ENCODE results near the gene SH3YL1. TPM values are rescaled to one million over a fixed set of nuclear protein-coding genes. Genes with fewer than 3 reads are reported as not detected.

Gene SH3YL1
- total RNA-seq, 1 experiment from 2014 or later: 84.7 TPM

GRCh38 chr2:256094-256493, 7.7 kb downstream of the SH3YL1 start:
- Histone ChIP-seq H3K36me3 (ENCODE audit: low read depth) (peaks cover 37% of the 10 kb centered on the region), H3K4me1 (replicated peaks; ENCODE audit: insufficient read depth) (no peaks in the 10 kb centered on the region), H3K4me2 (no peak overlapping the region), H3K9me3 (ENCODE audit: insufficient read depth, low read depth) (peaks cover 29% of the 10 kb centered on the region), H3K79me2 (ENCODE audit: low read depth) (peaks cover 15% of the 10 kb centered on the region; the same call in 1 of the 2 replicates), H3K27me3 (ENCODE audit: insufficient read depth, low read depth) (no peaks in the 10 kb centered on the region), H3K27ac (no peak overlapping the region), H4K20me1 (ENCODE audit: insufficient read depth) (peaks cover 5% of the 10 kb centered on the region; the same call in 1 of the 2 replicates), H2AFZ (no peak overlapping the region), H3K4me3 (no peak overlapping the region), H3K9me2 (ENCODE audit: insufficient read depth) (no peaks in the 10 kb centered on the region), H3F3A (ENCODE audit: insufficient read depth, low read depth) (no peaks in the 10 kb centered on the region)
- ChIA-PET POLR2A (ENCODE audit: unreplicated experiment) (no interaction called here), CTCF (no interaction called here)
- TF ChIP-seq EZH2 (IDR thresholded peaks at IDR 0.05; ENCODE audit: low read depth): no peak
- no peak for TF ChIP-seq CTCF (conservative IDR thresholded peaks at IDR 0.05)
- no peak for DNase-seq
- no TSS peak for BruUV-seq (replicated peaks)
- intact Hi-C loops (cut with micrococcal nuclease; ENCODE audit: unreplicated experiment): no loop called here

GRCh38 chr2:255195-255594, 8.6 kb downstream of the SH3YL1 start:
- Histone ChIP-seq H3K4me2 (no peak overlapping the region), H3F3A (ENCODE audit: insufficient read depth, low read depth) (no peaks in the 10 kb centered on the region; the same call in 1 of the 2 replicates), H3K9me3 (ENCODE audit: insufficient read depth, low read depth) (peaks cover 22% of the 10 kb centered on the region), H3K79me2 (ENCODE audit: low read depth) (peaks cover 6% of the 10 kb centered on the region; the same call in 1 of the 2 replicates), H4K20me1 (ENCODE audit: insufficient read depth) (peaks cover 5% of the 10 kb centered on the region; the same call in 1 of the 2 replicates), H3K9me2 (ENCODE audit: insufficient read depth) (no peaks in the 10 kb centered on the region), H3K27ac (no peak overlapping the region), H2AFZ (no peak overlapping the region), H3K4me3 (no peak overlapping the region), H3K36me3 (ENCODE audit: low read depth) (peaks cover 31% of the 10 kb centered on the region), H3K4me1 (replicated peaks; ENCODE audit: insufficient read depth) (no peaks in the 10 kb centered on the region), H3K27me3 (ENCODE audit: insufficient read depth, low read depth) (no peaks in the 10 kb centered on the region)
- ChIA-PET CTCF (no interaction called here), POLR2A (ENCODE audit: unreplicated experiment) (no interaction called here)
- TF ChIP-seq EZH2 (IDR thresholded peaks at IDR 0.05; ENCODE audit: low read depth) (no peak), CTCF (conservative IDR thresholded peaks at IDR 0.05) (no peak)
- intact Hi-C loops (cut with micrococcal nuclease; ENCODE audit: unreplicated experiment): no loop called here
- BruUV-seq (replicated peaks): no TSS peak
- no peak for DNase-seq

GRCh38 chr2:254241-254640, 9.6 kb downstream of the SH3YL1 start:
- H3K36me3 ChIP-seq (ENCODE audit: low read depth): peaks cover 25% of the 10 kb centered on the region

More at GRCh38 chr2:254241-254640, 9.6 kb downstream of the SH3YL1 start:
- H3K27ac ChIP-seq: no peak overlapping the region
- no peaks in the 10 kb centered on the region for H3K79me2 ChIP-seq (ENCODE audit: low read depth)
- TF ChIP-seq CTCF (conservative IDR thresholded peaks at IDR 0.05): no peak
- TF ChIP-seq EZH2 (IDR thresholded peaks at IDR 0.05; ENCODE audit: low read depth): no peak
- no peak overlapping the region for H2AFZ ChIP-seq
- peaks cover 5% of the 10 kb centered on the region; the same call in 1 of the 2 replicates for H4K20me1 ChIP-seq (ENCODE audit: insufficient read depth)
- H3K4me3 ChIP-seq: no peak overlapping the region
- POLR2A ChIA-PET (ENCODE audit: unreplicated experiment): no interaction called here
- no peaks in the 10 kb centered on the region; the same call in 1 of the 2 replicates for H3F3A ChIP-seq (ENCODE audit: insufficient read depth, low read depth)
- H3K27me3 ChIP-seq (ENCODE audit: insufficient read depth, low read depth): no peaks in the 10 kb centered on the region
- no peak overlapping the region for H3K4me2 ChIP-seq
- no peaks in the 10 kb centered on the region for H3K9me2 ChIP-seq (ENCODE audit: insufficient read depth)
- H3K9me3 ChIP-seq (ENCODE audit: insufficient read depth, low read depth): peaks cover 18% of the 10 kb centered on the region
- no peak for DNase-seq
- no TSS peak for BruUV-seq (replicated peaks)
- H3K4me1 ChIP-seq (replicated peaks; ENCODE audit: insufficient read depth): no peaks in the 10 kb centered on the region
- CTCF ChIA-PET: no interaction called here
- intact Hi-C loops (cut with micrococcal nuclease; ENCODE audit: unreplicated experiment): no loop called here
